HG02870 (cell line): ENCODE measurements around the gene KLHL2.
"Not testable (repeated sequence)": the region's sequence is repeated elsewhere in the genome, so short reads cannot be mapped to it uniquely, and the experiment has no call there.

Source experiments
- ATAC-seq: cut with Tn5 transposase; IDR thresholded peaks from one replicate; pipeline ENCODE4 v1.9.1; 2021; ENCODE audit warnings: mild to moderate bottlenecking, moderate library complexity; ENCODE audit not compliant: unreplicated experiment

KLHL2 gene

GRCh38 chr4:165229490-165230200 is 22.3 kb downstream of the KLHL2 start:
- ATAC-seq, result not testable (repeated sequence)

DNA sequence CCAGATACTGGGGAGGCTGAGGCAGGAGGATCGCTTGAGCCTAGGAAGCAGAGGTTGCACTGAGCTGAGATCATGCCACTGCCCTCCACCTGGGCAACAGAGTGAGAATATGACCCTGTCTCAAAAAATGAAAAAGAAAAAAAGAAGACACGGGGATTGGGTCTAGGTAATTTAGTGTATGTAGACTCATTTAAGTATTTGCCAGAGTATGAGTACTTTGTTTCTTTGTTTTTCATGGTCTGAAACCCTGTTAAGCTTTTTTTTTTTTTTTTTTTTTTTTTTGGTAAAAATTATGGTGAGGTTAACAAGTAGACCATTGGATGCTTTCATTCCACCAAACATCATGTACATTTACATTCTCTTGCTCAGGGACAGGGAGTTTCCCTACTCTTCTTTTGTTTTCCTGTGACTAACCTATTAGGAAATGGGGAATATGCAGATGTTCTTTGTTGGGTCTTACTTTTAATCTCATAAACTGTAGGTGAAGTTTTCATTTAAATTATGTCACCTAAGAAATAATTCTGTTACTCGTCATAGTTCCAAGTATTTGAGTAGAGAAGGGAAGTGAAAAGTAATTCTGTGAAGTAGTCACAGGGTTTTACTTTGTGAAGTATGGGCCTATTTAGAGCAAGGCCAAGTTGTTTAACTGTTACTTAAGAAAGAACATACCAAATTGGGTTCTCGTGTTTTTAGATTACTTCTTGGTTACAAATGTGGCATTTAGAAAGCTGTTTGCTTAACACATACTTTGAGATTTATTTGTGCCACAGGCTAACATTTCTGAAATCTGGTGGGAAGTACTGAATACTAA is 25.5 kb downstream of the KLHL2 start:
- ATAC-seq, result peak; percentile 66

DNA sequence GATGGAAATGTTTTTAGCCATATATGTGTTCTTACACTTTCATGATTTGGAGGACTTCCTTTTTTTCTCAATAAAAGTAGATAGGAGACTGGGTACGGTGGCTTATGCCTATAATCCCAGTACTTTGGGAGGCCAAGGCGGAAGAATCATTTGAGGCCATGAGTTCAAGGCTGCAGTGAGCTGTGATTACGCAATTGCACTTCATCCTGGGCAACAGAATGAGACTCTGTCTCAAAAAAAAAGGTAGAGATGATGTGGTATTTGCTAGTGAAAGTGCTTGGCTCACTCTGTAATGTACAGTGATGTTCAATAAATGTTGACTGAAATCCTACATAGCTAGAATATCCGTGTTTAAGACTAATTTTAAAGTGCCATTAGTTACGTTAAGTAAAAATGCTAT is 27.4 kb downstream of the KLHL2 start:
- ATAC-seq, result no peak

DNA sequence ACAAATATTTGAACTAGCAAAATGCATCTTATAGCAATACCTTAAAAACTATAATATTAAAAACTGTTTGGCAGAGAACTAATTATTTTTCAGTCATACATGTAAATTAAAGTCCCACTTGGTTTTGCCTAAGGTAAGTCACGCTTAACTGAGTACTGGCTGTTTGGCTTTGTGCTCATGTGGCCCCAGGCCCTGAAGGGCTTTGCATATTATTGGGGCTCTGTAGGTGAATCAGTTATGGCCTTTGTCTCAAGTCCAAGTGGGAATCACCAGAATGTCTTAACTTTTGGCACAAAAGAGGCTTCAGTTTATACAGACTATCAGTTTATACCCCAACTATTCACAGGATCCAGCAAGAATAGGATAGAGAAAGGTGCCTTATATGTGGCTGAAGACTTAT is 29.5 kb downstream of the KLHL2 start:
- not testable (repeated sequence) for ATAC-seq

DNA sequence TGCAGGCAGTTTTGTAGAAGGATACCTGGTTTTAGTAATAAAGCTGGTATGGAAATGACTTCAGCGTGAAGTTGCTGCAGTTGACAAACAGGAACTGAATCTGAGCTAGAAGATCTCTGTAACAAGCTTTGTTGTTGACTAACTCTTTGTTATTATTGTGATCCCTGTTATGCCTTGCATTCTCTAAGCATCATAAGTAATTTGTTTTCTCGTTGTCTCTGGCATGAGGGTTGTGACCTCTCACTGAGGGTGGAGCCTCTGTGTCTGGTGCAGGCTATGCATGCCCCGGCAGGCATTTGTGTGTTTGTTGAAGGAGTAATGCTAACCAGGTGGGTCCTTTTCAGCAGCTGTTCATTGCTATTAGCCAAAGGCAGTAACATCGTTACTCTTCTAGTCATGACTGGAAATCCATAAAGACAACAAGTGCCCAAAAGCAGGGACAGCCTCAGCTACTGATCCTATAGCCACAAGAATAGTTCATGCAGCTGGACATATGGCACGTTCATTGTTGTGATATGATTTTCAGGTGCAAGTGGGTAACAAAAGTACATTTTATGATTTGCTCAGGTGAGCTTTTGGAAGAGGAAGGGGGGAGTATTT is 30.8 kb downstream of the KLHL2 start:
- peak; percentile 65 for ATAC-seq

DNA sequence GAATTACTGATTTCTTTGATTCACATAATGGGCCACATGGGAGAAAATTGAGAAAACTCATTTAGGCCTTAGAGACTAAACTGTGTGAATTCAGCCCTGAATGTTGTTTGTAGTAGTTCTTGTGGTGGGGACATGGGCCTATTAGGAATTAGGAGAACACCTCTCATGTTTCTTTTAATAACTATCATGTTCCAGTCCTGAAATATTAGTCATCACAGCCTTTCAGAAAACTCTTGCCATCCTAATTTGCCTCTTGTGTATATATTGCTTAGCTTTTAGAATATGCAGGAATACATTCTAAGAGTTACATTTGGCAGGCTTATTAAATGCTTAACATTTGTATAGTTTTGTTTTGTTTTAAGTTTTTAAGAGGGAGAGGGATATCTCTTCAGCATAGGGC is 33.4 kb downstream of the KLHL2 start:
- not testable (repeated sequence) for ATAC-seq

DNA sequence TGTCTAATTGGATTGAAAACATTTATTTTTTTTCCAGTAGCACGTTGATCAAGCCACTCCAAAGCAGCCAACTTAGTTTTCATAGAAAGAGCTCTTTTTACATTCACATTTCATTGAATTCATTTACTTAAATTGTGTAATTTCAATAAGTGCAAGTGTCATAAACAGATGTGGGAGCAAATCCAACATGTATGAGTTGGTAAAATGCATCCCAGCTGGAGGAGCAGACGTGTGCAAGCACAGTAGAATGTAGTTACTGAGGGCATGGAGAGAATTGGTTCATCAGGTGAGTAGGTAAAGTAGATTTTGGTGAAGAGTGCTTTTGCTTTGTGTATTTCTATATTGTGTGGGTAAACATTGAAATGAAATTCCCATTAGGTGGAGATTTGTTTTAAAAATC is 36.8 kb downstream of the KLHL2 start:
- ATAC-seq, result not testable (repeated sequence)

DNA sequence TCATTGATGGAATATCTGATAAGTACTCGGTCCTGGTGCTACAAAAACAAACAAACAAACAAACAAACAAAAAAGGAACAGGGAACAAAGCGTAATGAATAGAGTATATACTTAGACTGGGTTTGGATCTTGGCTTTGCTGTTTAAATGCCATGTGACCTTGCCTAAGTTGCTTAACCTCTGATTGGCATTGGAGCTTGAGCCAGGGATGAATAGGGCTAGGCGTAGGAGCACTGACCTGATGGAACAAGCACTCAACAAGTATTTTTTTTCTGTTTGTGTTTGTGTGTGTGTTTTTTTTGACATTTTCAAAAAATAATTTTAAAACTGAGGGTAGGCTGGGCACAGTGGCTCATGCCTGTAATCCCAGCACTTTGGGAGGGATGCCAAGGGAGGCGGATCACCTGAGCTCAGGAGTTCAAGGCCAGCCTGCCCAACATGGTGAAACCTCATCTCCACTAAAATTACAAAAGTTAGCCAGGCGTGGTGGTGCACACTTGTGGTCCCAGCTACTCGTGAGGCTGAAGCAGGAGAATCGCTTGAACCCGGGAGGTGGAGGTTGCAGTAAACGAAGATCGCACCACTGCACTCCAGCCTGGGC is 37.3 kb downstream of the KLHL2 start:
- ATAC-seq, result not testable (repeated sequence)

DNA sequence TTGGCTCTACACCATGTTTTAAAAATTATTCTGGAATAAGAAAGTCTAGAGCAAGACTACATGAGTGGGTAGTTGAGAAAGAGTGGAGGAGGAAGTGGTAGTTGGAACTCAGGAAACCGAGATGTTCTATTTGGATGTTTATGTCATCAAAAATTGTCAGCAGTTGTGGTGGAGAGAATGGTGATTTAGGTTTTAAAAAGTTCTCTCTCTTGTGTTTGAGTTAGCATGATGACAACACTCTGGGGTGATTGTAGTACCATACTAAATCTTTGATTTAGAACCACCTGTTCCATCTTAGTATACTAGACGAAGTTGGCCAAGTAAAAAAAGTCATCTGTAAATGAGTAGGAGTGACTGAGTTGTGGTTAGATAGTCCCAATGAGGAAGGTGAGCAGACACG is 40.7 kb downstream of the KLHL2 start:
- no peak for ATAC-seq

GRCh38 chr4:165248904-165249303 is 41.5 kb downstream of the KLHL2 start:
- not testable (repeated sequence) for ATAC-seq

DNA sequence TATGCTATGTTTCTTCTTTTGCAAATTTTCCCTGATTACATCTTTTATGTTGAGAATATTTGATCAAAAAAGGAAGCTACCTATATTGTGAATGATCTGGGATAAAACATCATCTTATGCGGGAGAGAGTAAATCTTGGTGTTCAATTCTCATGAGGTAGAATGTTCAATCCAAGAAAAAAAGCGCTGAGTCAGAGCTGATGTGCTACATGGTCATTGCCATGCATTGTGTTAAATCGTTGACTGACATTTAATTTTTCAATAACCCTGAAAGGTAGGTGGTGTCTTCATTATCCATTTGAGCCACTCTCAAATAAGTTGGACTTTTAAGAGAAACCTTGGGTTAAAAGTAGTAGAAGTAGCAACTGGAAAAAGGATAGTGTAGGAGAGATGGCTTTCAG is 47.4 kb downstream of the KLHL2 start:
- not testable (repeated sequence) for ATAC-seq

GRCh38 chr4:165255439-165255838 is 48.1 kb downstream of the KLHL2 start:
- ATAC-seq, result peak; percentile 93

DNA sequence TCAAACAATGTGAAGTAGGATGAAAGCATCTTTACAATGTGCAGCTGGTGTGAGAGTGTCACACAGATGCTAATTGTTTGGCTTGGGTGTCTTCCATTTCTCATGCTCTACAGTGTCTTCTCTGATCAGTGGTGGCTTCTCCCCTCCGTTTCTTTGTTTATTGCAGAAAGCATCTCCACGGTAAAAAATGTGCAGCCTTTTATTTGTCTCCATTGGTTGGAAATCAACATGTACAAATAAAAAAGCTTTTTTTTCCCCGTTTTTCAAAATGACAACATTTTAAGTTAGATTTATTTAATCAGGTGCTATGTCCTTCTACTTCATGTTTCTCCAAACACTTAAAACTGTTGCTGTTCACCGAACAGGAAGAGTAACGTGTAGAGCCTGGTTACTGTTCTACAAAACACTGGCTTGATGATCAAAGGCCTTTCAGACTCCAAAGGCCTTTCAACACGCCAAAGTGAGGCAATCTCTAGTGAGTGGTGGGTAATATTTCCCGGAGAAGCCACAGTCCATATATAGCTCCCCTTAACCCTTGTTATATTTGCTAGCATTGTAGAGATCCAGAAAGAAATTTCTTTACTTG is 48.8 kb downstream of the KLHL2 start:
- not testable (repeated sequence) for ATAC-seq

- ATAC-seq, result not testable (repeated sequence)
Observed at GRCh38 chr4:165259776-165260175, 52.4 kb downstream of the KLHL2 start.

- ATAC-seq, result not testable (repeated sequence)
Observed at GRCh38 chr4:165262306-165262705, 54.9 kb downstream of the KLHL2 start.

DNA sequence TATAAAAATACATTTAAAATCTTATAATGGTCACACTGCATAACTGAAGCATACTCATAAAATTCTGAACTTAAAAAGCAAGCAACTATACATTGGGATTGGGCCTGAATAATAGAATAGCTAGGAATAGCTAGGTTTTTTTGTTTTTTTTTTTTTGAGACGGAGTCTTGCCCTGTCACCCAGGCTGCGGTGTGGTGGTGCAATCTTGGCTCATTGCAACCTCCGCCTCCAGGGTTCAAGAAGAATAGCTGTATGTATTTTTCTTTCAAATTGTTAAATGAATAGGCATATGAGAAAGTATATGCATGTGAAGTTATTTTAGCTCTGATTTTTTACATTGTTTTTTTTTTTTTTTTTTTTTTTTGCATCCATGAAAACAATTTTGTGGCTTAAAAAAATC is 56.1 kb downstream of the KLHL2 start:
- not testable (repeated sequence) for ATAC-seq

DNA sequence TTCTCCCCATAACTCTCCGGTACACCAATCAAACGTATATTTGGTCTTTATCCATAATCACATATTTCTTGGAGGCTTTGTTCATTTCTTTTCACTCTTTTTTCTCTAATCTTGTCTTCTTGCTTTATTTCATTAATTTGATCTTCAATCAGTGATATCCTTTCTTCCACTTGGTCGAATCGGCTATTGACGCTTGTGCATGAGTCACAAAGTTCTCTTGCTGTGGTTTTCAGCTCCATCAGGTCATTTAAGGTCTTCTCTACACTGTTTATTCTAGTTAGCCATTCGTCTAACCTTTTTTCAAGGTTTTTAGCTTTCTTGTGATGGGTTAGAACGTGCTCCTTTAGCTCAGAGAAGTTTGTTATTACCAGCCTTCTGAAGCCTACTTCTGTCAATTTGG is 62.6 kb downstream of the KLHL2 start:
- ATAC-seq, result not testable (repeated sequence)

GRCh38 chr4:165273443-165273842 is 66.1 kb downstream of the KLHL2 start:
- not testable (repeated sequence) for ATAC-seq

- peak; percentile 83 for ATAC-seq
Observed at GRCh38 chr4:165275357-165275756, 68.0 kb downstream of the KLHL2 start.

DNA sequence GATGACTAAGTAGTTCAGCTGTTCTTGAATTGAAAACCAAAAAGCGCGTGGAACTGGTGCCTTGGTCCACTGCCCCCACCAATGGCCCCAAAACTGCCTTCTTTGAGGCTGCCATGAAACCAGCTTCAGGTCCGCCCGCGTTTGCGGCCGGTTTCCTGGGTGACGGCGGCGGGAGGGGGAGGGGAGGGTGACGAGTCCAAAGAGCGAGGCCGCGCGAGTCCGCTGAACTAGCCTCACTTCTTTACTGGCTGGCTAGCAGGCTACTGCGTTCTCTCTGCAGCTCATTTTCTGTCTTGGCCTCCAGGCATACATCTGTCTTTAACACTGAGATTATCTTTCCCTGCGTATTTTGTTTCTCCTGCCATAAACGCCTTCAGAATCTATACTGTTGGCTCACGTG is 72.2 kb downstream of the KLHL2 start:
- ATAC-seq, result not testable (repeated sequence)

DNA sequence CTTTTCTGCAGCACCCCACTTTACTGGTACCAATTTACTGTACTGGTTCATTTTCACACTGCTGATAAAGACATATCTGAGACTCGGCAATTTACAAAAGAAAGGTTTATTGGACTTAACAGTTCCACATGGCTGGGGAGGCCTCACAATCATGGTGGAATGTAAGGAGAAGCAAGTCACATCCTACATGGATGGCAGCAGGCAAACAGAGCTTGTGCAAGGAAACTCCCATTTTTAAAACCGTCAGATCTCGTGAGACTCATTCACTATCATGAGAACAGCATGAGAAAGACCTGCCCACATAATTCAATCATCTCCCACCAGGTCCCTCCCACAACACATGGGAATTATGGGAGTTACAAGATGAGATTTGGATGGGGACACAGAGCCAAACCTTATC is 77.3 kb downstream of the KLHL2 start:
- not testable (repeated sequence) for ATAC-seq
